BLaER1 (cell line): Measurements from ENCODE around the gene PRSS35.
"Not testable (repeated sequence)": the region's sequence is repeated elsewhere in the genome, so short reads cannot be mapped to it uniquely, and the experiment has no call there.

Source experiments
- H3K27ac ChIP-seq: shearing (Covaris generic); formaldehyde crosslinking; 2 replicates; pipeline ENCODE4 v1.8.1; 2022
- H3K27me3 ChIP-seq: shearing (Covaris generic); formaldehyde crosslinking; 2 replicates; pipeline ENCODE4 v1.8.1; 2022
- H3K36me3 ChIP-seq: shearing (Covaris generic); formaldehyde crosslinking; 2 replicates; pipeline ENCODE4 v1.8.1; 2022
- H3K4me1 ChIP-seq: shearing (Covaris generic); formaldehyde crosslinking; 2 replicates; pipeline ENCODE4 v1.8.1; 2022
- H3K4me2 ChIP-seq: shearing (Covaris generic); formaldehyde crosslinking; 2 replicates; pipeline ENCODE4 v1.8.1; 2022
- H3K4me3 ChIP-seq: shearing (Covaris generic); formaldehyde crosslinking; 2 replicates; pipeline ENCODE4 v1.8.1; 2022
- H3K9ac ChIP-seq: shearing (Covaris generic); formaldehyde crosslinking; 2 replicates; pipeline ENCODE4 v1.8.1; 2022
- H3K9me3 ChIP-seq: shearing (Covaris generic); formaldehyde crosslinking; 2 replicates; pipeline ENCODE4 v1.8.1; 2022
- H4K20me1 ChIP-seq: shearing (Covaris generic); formaldehyde crosslinking; 2 replicates; pipeline ENCODE4 v1.8.1; 2022
- Cebpa-rat ChIP-seq: shearing (Covaris generic); IDR thresholded peaks from 2 replicates; pipeline ENCODE4 v1.8.1; 2022

The PRSS35 gene

DNA sequence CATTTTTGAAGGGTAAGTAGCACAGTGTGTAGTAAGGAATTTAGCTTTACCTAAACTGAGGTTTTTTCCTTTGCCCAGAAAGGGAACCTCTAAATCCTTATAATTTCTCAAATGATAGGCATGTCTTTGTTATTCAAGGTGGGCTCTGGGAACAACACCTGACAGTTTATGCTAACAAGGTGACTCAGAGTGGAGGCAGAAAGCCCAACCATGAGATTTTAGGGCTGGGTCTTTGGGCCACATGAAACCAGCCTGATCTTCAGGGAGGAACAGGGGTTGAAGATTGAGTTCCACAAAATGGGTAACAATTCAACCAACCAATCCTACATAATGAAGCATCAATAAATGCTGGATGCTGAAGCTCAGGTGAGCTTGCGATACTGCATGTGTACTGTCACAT lies 46.6 kb downstream of the PRSS35 start:
- Histone ChIP-seq H4K20me1 (no peaks in the 10 kb centered on the region), H3K36me3 (no peaks in the 10 kb centered on the region), H3K9me3 (no peaks in the 10 kb centered on the region), H3K27me3 (no peaks in the 10 kb centered on the region), H3K4me2 (no peak overlapping the region), H3K4me3 (no peak overlapping the region), H3K27ac (no peak overlapping the region), H3K4me1 (no peaks in the 10 kb centered on the region), H3K9ac (no peak overlapping the region)
- no peak for TF ChIP-seq Cebpa-rat

DNA sequence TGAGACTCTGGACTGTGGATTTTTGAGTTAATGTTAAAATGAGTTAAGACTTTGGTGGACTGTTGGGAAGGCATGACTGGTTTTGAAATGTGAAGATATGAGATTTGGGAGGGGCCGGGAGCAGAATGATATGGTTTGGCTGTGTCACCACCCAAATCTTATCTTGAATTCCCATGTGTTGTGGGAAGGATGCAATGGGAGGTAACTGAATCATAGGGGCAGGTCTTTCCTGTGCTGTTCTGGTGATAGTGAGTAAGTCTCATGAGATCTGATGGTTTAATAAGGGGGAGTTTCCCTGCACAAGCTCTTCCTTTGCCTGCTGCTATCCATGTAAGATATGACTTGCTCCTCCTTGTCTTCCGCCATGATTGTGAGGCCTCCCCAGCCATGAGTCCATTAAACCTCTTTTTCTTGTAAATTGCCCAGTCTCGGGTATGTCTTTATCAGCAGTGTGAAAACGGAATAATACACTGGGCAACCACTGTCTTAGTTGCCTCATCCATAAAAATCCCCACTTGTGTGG lies 59.4 kb downstream of the PRSS35 start:
- H3K36me3 ChIP-seq, H4K20me1 ChIP-seq, H3K4me2 ChIP-seq, H3K4me1 ChIP-seq, H3K9me3 ChIP-seq, H3K4me3 ChIP-seq, H3K27ac ChIP-seq, H3K9ac ChIP-seq, H3K27me3 ChIP-seq: not testable (repeated sequence)

DNA sequence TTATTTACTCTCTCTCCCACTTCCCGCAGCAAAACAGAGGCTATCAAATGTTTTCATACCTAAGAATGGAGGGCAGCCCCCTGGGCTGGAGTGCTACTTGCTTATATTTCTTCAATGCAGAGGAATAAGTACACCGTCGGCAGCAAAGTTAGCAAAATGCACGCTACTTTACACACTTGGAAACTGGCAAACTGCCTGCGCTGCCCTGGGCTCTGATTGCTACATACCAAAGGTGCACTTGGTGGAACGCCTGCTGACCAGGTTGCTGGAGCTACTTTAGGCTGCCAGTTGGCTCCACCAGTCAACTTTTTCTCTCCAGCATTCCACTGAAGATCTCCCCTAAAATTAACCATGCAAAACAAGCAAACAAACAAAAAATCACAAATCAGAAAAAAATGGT lies 62.4 kb downstream of the PRSS35 start:
- peaks cover 7% of the 10 kb centered on the region; the same call in 1 of the 2 replicates for H3K4me1 ChIP-seq
- H3K4me2 ChIP-seq, result no peak overlapping the region
- no peaks in the 10 kb centered on the region for H4K20me1 ChIP-seq
- no peak overlapping the region for H3K4me3 ChIP-seq
- no peak overlapping the region for H3K9ac ChIP-seq
- no peak overlapping the region for H3K27ac ChIP-seq
- no peaks in the 10 kb centered on the region for H3K36me3 ChIP-seq
- TF ChIP-seq Cebpa-rat, result no peak
- 0 out of 2 replicates have a peak, but pooled peaks cover 2% of the 10 kb centered on the region for H3K9me3 ChIP-seq
- no peaks in the 10 kb centered on the region for H3K27me3 ChIP-seq
